HEK293 (cell line): ENCODE results near the gene STARD13.

Experiments used
- CTCF ChIA-PET: fragments of 350-600 bp; formaldehyde crosslinking; extraction: SDS; loops from one replicate; lab custom pipeline; 2021; ENCODE audit warnings: antibody characterized with exemption; lab: Yijun Ruan, JAX
- POLR2A ChIA-PET: fragments of 300-600 bp; formaldehyde crosslinking; extraction: SDS; loops from one replicate; lab custom pipeline; 2020; ENCODE audit warnings: antibody characterized with exemption, inconsistent platforms; lab: Yijun Ruan, JAX
- H3K27ac ChIP-seq: fragments of 200-500 bp; sonication (Bioruptor generic); 2 replicates; pipeline ENCODE4 v1.5.1; 2014; ENCODE audit warnings: low read depth, low read length, control low read depth, inconsistent platforms; ENCODE audit errors: extremely low read depth
- H3K36me3 ChIP-seq, 2 experiments: fragments of 200-500 bp in 1 of 2; sonication (Bioruptor generic) in 1 of 2; 1 replicate in 1 of 2; 2 replicates in 1 of 2; pipeline ENCODE4 v1.5.1; 2014 to 2017; ENCODE audit warnings: inconsistent platforms in 2 of 2, low read length in 2 of 2; ENCODE audit not compliant: control insufficient read depth in 2 of 2, insufficient read depth in 1 of 2
- H3K4me1 ChIP-seq: fragments of 200-500 bp; sonication (Bioruptor generic); 2 replicates; pipeline ENCODE4 v1.5.1; 2014; ENCODE audit warnings: mild to moderate bottlenecking, low read length, inconsistent platforms; ENCODE audit not compliant: control insufficient read depth, insufficient read depth
- H3K4me3 ChIP-seq: 2 replicates; pipeline ENCODE4 v1.5.1; 2011; ENCODE audit warnings: low read depth, mild to moderate bottlenecking, control low read depth, low read length, moderate library complexity
- H3K9me3 ChIP-seq: fragments of 200-500 bp; sonication (Bioruptor generic); 2 replicates; pipeline ENCODE4 v1.5.1; 2014; ENCODE audit warnings: low read depth, low read length, inconsistent platforms; ENCODE audit not compliant: control insufficient read depth, insufficient read depth
- BCL11B ChIP-seq: fragments of 450-650 bp; formaldehyde crosslinking; IDR thresholded peaks from 2 replicates; pipeline ENCODE4 v1.5.1; 2016; ENCODE audit warnings: low read depth, missing biosample characterization, missing genetic modification characterization
- GLI2 ChIP-seq: fragments of 450-650 bp; formaldehyde crosslinking; IDR thresholded peaks from 2 replicates; pipeline ENCODE4; 2017; ENCODE audit warnings: missing biosample characterization, missing genetic modification characterization, low read depth, borderline replicate concordance
- OSR2 ChIP-seq: fragments of 450-650 bp; formaldehyde crosslinking; IDR thresholded peaks from 2 replicates; pipeline ENCODE4 v1.5.1; 2016; ENCODE audit warnings: missing biosample characterization, missing genetic modification characterization
- PRDM1 ChIP-seq: fragments of 450-650 bp; formaldehyde crosslinking; IDR thresholded peaks from 2 replicates; pipeline ENCODE4; 2016; ENCODE audit warnings: missing biosample characterization, missing genetic modification characterization
- REPIN1 ChIP-seq: fragments of 450-650 bp; formaldehyde crosslinking; IDR thresholded peaks from 2 replicates; pipeline ENCODE4 v1.5.1; 2017; ENCODE audit warnings: missing biosample characterization, missing genetic modification characterization, low read depth
- SCRT2 ChIP-seq: fragments of 450-650 bp; formaldehyde crosslinking; IDR thresholded peaks from 2 replicates; pipeline ENCODE4 v1.5.1; 2016; ENCODE audit warnings: missing biosample characterization, missing genetic modification characterization
- ZBTB8A ChIP-seq: fragments of 450-650 bp; formaldehyde crosslinking; IDR thresholded peaks from 2 replicates; pipeline ENCODE4 v1.5.1; 2016; ENCODE audit warnings: missing biosample characterization, missing genetic modification characterization
- ZNF174 ChIP-seq: fragments of 450-650 bp; formaldehyde crosslinking; IDR thresholded peaks from 2 replicates; pipeline ENCODE4 v1.5.0; 2017; ENCODE audit warnings: missing biosample characterization, mild to moderate bottlenecking, missing genetic modification characterization
- ZNF175 ChIP-seq: fragments of 450-650 bp; formaldehyde crosslinking; IDR thresholded peaks from 2 replicates; pipeline ENCODE4 v1.5.1; 2016; ENCODE audit warnings: missing biosample characterization, missing genetic modification characterization
- ZNF211 ChIP-seq: fragments of 450-650 bp; formaldehyde crosslinking; IDR thresholded peaks from 2 replicates; pipeline ENCODE4 v1.5.1; 2016; ENCODE audit warnings: low read depth, missing biosample characterization, missing genetic modification characterization
- ZNF23 ChIP-seq: fragments of 450-650 bp; formaldehyde crosslinking; IDR thresholded peaks from 2 replicates; pipeline ENCODE4 v1.5.1; 2016; ENCODE audit warnings: missing biosample characterization, missing genetic modification characterization, borderline replicate concordance
- ZNF501 ChIP-seq: fragments of 450-650 bp; formaldehyde crosslinking; IDR thresholded peaks from 2 replicates; pipeline ENCODE4 v1.5.1; 2016; ENCODE audit warnings: missing biosample characterization, missing genetic modification characterization
- ZNF544 ChIP-seq: fragments of 450-650 bp; formaldehyde crosslinking; IDR thresholded peaks from 2 replicates; pipeline ENCODE4 v1.5.0; 2017; ENCODE audit warnings: missing biosample characterization, missing genetic modification characterization
- TF ChIP-seq, protein P1 (sequence below): fragments of 450-650 bp; formaldehyde crosslinking; IDR thresholded peaks from 2 replicates; pipeline ENCODE4 v1.5.1; 2016; ENCODE audit warnings: missing biosample characterization, missing genetic modification characterization
- TF ChIP-seq, protein P2 (sequence below): fragments of 450-650 bp; formaldehyde crosslinking; IDR thresholded peaks from 2 replicates; pipeline ENCODE4 v1.5.1; 2016; ENCODE audit warnings: missing biosample characterization, missing genetic modification characterization
- TF ChIP-seq, protein P3 (sequence below): fragments of 450-650 bp; formaldehyde crosslinking; IDR thresholded peaks from 2 replicates; pipeline ENCODE4 v1.5.1; 2017; ENCODE audit warnings: missing biosample characterization, missing genetic modification characterization
- TF ChIP-seq, protein P4 (sequence below): IDR thresholded peaks from 2 replicates; pipeline ENCODE4 v1.6.1; 2011; ENCODE audit warnings: mild to moderate bottlenecking, low read depth, low read length, borderline replicate concordance
- TF ChIP-seq, protein P5 (sequence below): fragments of 450-650 bp; IDR thresholded peaks from 2 replicates; pipeline ENCODE4 v1.5.1; 2018; ENCODE audit warnings: missing biosample characterization, missing genetic modification characterization
- TF ChIP-seq, protein P6 (sequence below): fragments of 450-650 bp; formaldehyde crosslinking; IDR thresholded peaks from 2 replicates; pipeline ENCODE4 v1.5.1; 2016; ENCODE audit warnings: missing biosample characterization, missing genetic modification characterization, borderline replicate concordance
- TF ChIP-seq, protein P7 (sequence below): fragments of 450-650 bp; formaldehyde crosslinking; IDR thresholded peaks from 2 replicates; pipeline ENCODE4 v1.5.1; 2016; ENCODE audit warnings: missing biosample characterization, missing genetic modification characterization

Gene STARD13

DNA sequence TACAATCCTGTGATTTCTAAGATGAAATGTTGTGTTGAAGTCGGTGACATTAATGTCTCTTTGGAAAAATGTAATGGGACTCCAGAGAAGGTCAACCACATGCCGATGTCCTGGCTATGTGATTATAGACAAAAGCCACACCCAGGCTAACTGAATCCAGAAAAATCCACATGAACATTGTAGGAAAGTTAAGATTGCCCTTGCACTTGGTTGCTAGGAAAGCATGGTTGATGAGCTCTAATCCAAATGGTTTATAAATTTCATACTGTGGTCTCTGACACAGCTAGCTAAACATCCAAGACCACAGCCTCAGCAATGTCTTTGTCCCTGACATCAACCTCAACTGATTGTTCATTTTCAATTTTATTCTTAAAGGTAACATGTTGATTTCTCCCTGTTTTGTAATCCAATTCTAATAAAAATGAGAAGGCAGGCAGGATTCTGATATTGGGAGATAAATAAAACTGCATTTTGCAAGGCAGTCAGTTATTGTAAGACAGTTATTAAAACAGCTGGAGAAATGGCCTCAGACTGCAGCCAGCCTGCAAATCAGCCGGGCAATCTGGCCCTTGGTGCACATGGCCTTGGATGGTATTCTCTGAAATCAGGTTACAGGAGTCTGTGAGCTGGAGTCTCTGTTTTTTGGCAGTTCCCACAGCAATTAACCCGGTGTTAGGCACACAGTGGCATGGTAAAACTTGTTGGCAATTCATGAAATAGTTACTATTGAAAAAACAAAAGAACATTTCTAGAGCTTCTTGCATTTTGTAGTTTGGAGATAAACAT is 93.9 kb downstream of the STARD13 start (continued):
- TF ChIP-seq, protein P1, sequence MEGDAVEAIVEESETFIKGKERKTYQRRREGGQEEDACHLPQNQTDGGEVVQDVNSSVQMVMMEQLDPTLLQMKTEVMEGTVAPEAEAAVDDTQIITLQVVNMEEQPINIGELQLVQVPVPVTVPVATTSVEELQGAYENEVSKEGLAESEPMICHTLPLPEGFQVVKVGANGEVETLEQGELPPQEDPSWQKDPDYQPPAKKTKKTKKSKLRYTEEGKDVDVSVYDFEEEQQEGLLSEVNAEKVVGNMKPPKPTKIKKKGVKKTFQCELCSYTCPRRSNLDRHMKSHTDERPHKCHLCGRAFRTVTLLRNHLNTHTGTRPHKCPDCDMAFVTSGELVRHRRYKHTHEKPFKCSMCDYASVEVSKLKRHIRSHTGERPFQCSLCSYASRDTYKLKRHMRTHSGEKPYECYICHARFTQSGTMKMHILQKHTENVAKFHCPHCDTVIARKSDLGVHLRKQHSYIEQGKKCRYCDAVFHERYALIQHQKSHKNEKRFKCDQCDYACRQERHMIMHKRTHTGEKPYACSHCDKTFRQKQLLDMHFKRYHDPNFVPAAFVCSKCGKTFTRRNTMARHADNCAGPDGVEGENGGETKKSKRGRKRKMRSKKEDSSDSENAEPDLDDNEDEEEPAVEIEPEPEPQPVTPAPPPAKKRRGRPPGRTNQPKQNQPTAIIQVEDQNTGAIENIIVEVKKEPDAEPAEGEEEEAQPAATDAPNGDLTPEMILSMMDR (tag by site-specific recombination), result no peak
- no peak for TF ChIP-seq ZNF23 (tag by site-specific recombination)
- TF ChIP-seq, protein P2, sequence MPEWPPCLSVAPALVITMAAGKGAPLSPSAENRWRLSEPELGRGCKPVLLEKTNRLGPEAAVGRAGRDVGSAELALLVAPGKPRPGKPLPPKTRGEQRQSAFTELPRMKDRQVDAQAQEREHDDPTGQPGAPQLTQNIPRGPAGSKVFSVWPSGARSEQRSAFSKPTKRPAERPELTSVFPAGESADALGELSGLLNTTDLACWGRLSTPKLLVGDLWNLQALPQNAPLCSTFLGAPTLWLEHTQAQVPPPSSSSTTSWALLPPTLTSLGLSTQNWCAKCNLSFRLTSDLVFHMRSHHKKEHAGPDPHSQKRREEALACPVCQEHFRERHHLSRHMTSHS, result no peak
- TF ChIP-seq, all 188 proteins: peak for 0

DNA sequence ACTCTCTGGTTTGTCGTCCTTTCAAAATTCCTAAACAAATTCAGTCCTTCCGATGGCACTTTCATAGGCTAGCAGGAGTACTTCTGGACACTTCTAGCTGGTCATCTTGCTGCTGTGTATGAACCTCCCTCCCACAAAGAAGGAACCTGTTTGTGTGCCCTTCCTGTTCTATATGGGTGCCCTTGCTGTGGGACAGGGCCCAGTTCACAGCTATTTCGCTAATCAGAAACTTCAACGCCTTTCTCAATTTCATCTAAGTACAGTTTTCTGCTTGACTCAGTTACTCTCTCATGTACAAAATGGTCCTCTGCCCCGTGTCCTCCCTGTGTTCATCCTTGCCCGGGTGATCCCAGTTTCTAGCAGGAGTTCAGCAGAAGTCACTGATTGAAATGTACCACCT is 96.1 kb downstream of the STARD13 start:
- H3K4me3 ChIP-seq, result no peak overlapping the region
- CTCF ChIA-PET, result no interaction called here
- H3K36me3 ChIP-seq, result no peaks in the 10 kb centered on the region
- TF ChIP-seq SCRT2 (tag by site-specific recombination), result no peak
- TF ChIP-seq, protein P3, sequence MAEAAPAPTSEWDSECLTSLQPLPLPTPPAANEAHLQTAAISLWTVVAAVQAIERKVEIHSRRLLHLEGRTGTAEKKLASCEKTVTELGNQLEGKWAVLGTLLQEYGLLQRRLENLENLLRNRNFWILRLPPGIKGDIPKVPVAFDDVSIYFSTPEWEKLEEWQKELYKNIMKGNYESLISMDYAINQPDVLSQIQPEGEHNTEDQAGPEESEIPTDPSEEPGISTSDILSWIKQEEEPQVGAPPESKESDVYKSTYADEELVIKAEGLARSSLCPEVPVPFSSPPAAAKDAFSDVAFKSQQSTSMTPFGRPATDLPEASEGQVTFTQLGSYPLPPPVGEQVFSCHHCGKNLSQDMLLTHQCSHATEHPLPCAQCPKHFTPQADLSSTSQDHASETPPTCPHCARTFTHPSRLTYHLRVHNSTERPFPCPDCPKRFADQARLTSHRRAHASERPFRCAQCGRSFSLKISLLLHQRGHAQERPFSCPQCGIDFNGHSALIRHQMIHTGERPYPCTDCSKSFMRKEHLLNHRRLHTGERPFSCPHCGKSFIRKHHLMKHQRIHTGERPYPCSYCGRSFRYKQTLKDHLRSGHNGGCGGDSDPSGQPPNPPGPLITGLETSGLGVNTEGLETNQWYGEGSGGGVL (tag by site-specific recombination), result no peak
- TF ChIP-seq ZNF174 (tag by site-specific recombination), result no peak
- no peak for TF ChIP-seq ZBTB8A (tag by site-specific recombination)
- no peak for TF ChIP-seq ZNF544
- no peak for TF ChIP-seq OSR2 (tag by site-specific recombination)
- TF ChIP-seq, protein P4, sequence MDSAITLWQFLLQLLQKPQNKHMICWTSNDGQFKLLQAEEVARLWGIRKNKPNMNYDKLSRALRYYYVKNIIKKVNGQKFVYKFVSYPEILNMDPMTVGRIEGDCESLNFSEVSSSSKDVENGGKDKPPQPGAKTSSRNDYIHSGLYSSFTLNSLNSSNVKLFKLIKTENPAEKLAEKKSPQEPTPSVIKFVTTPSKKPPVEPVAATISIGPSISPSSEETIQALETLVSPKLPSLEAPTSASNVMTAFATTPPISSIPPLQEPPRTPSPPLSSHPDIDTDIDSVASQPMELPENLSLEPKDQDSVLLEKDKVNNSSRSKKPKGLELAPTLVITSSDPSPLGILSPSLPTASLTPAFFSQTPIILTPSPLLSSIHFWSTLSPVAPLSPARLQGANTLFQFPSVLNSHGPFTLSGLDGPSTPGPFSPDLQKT, result no peak
- no peak for TF ChIP-seq GLI2
- TF ChIP-seq, protein P5, sequence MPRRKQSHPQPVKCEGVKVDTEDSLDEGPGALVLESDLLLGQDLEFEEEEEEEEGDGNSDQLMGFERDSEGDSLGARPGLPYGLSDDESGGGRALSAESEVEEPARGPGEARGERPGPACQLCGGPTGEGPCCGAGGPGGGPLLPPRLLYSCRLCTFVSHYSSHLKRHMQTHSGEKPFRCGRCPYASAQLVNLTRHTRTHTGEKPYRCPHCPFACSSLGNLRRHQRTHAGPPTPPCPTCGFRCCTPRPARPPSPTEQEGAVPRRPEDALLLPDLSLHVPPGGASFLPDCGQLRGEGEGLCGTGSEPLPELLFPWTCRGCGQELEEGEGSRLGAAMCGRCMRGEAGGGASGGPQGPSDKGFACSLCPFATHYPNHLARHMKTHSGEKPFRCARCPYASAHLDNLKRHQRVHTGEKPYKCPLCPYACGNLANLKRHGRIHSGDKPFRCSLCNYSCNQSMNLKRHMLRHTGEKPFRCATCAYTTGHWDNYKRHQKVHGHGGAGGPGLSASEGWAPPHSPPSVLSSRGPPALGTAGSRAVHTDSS (tag by site-specific recombination), result no peak
- TF ChIP-seq ZNF211 (tag by site-specific recombination), result no peak
- TF ChIP-seq PRDM1 (tag by site-specific recombination), result no peak
- no peak for TF ChIP-seq BCL11B (tag by site-specific recombination)
- TF ChIP-seq ZNF501 (tag by site-specific recombination), result no peak
- TF ChIP-seq, protein P6, sequence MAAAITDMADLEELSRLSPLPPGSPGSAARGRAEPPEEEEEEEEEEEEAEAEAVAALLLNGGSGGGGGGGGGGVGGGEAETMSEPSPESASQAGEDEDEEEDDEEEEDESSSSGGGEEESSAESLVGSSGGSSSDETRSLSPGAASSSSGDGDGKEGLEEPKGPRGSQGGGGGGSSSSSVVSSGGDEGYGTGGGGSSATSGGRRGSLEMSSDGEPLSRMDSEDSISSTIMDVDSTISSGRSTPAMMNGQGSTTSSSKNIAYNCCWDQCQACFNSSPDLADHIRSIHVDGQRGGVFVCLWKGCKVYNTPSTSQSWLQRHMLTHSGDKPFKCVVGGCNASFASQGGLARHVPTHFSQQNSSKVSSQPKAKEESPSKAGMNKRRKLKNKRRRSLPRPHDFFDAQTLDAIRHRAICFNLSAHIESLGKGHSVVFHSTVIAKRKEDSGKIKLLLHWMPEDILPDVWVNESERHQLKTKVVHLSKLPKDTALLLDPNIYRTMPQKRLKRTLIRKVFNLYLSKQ (tag by site-specific recombination), result no peak
- no peak for TF ChIP-seq ZNF175 (tag by site-specific recombination)
- no peak for TF ChIP-seq REPIN1 (tag by site-specific recombination)
- TF ChIP-seq, protein P7, sequence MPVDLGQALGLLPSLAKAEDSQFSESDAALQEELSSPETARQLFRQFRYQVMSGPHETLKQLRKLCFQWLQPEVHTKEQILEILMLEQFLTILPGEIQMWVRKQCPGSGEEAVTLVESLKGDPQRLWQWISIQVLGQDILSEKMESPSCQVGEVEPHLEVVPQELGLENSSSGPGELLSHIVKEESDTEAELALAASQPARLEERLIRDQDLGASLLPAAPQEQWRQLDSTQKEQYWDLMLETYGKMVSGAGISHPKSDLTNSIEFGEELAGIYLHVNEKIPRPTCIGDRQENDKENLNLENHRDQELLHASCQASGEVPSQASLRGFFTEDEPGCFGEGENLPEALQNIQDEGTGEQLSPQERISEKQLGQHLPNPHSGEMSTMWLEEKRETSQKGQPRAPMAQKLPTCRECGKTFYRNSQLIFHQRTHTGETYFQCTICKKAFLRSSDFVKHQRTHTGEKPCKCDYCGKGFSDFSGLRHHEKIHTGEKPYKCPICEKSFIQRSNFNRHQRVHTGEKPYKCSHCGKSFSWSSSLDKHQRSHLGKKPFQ, result no peak
- POLR2A ChIA-PET, result no interaction called here
- no peak overlapping the region for H3K27ac ChIP-seq
- peaks cover 5% of the 10 kb centered on the region for H3K4me1 ChIP-seq
- no peaks in the 10 kb centered on the region for H3K9me3 ChIP-seq
